Stimulated activated CD4-positive, alpha-beta T cell treated with anti-CD3 and anti-CD28 coated beads, Interleukin-4, amount 100 ng/mL, for 48 hours (primary cell): ENCODE measurements around the gene CEACAM7.
"Not testable (repeated sequence)": the region's sequence is repeated elsewhere in the genome, so short reads cannot be mapped to it uniquely, and the experiment has no call there.

Experiments
- DNase-seq, 2 donors: peaks; one replicate each; pipeline ENCODE4 v3.0.0-alpha.2; 2020; ENCODE audit warnings: low read depth in 2 of 2

Gene CEACAM7

GRCh38 chr19:41656756-41657155 is 31.3 kb downstream of the CEACAM7 start:
- not testable (repeated sequence) for DNase-seq

- DNase-seq: no peak
These were observed 35.8 kb downstream of the CEACAM7 start for GRCh38 chr19:41652250-41652649.

GRCh38 chr19:41649827-41650226 is 38.2 kb downstream of the CEACAM7 start:
- no peak for DNase-seq

GRCh38 chr19:41646589-41647204 is 41.4 kb downstream of the CEACAM7 start:
- DNase-seq: peak; percentile 55 to 74

DNA sequence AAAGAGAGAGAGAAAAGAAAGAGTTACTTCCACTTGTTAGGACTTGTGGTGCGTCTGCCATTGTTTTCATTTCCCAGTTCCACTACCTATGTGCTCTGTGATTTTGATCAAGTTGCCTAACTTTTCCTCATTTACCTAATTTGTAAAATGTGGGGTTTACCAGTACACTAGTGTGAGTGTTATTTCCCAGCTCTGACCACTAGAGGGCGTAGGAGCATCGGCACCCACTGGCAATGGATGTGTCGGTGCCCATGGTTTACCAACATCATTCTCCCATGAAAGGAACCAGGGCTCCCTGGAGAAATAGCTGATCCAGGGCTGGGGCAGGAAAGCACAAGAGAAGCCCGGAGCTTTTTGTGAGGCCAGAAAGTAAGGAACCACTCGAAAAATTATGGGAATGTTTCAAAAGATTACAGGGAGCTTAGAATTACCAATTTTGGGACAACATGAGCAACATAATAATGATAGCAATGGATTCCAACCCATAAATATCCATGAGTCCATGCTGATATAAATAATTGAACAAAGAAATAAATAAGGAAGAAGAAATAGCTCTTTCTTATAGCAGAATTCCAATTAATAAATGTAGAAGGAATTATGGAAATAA is 46.1 kb downstream of the CEACAM7 start:
- DNase-seq: peak; percentile 59 to 62

GRCh38 chr19:41638641-41639081 is 49.4 kb downstream of the CEACAM7 start:
- DNase-seq: no peak

DNA sequence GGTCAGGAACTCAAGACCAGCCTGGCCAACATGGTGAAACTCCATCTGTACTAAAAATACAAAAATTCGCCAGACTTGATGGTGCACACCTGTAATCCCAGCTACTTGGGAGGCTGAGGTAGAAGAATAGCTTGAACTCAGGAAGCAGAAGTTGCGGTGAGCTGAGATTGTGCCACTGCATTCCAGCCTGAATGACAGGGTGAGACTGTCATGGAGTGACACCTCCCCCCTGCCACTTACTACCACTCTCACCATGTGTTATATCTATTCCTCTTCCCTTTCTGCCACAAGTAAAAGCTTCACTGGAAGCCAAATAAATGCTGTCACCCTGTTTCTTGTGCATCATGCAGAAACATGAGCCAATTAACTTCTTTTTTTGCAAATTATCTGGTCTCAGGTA is 50.6 kb downstream of the CEACAM7 start:
- DNase-seq: no peak

DNA sequence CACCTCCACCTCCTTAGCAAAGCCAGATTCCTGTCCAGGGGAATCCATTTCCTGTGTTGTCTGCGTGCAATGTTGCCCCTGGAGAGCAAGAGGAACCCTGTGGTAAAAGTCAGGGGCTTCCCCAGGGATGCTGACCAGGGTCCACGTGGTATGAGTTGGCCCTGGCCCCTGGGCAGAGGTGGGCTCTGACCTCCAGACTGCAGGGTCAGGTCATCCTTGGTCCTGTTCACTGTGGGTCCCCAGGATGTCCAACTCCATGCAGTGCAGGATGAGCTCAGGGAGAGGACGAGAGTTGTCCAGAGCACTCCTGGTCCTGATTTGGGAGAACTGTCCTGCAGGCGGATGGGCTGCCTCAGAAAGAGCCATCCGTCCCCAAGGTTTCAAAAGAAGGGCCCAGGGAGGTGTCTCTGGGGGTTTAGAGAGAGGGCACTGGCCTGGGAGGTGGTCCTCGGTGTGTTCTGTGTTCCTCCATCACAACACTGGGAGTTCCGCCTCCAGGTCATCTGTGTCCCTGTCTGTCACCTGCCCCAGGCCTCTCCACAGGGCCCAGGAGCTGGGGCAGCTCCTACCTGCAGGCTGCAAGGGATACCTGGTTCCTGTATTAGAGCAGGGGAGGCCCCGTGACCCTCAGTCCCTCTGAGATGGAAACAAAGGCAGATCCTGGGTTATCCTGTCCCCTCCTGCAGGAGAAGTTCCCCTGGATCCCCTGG is 59.9 kb downstream of the CEACAM7 start:
- no peak for DNase-seq

DNA sequence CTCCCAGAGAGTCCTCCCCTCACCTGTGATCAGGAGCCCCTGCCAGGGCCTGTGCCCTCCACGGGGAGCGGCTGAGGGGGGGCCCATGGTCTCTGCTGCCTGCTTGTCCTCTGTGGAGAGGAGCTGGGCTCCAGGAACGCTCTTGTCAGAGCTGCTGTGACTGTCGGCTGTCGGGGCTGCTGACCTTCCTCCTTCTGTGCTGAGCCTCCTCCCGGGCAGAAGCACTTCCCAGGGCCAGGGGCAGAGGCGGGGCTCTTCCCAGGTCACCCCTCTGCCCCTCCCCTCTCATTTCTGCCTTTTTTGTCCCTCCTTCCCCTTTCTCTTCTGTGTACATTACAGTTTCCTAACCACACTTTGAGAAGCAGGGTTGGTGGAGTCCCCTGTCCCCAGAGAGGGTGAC is 61.2 kb downstream of the CEACAM7 start, which contains the start of gene CEACAM4:
Gene CEACAM4, minus strand, starts transcription at position 198 of the 400 bp plus-strand sequence. Its CDS starts 111 bp downstream, at position 87.
- no peak for DNase-seq

DNA sequence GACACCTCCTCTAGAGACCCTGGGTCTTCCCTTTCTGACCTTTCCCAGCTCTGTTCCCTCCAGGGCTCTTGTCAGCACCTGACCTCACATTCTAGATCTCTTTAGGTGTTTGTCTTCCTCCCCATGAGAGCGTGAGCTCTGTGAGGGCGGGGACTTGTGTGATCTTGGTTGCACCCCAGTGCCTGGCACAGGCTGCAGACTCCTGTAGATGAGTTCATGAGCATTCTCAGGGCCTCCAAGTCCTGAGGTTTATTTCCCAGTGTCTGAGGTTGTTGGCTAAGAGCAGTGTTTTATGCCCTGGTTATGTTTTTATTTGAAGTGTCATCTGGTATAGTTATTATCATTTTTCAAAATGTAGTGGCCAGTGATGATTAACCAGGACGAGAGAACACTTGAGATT is 61.8 kb downstream of the CEACAM7 start:
- no peak for DNase-seq

- DNase-seq: no peak
These were observed 63.1 kb downstream of the CEACAM7 start for GRCh38 chr19:41624937-41625336.

GRCh38 chr19:41624515-41624914 is 63.6 kb downstream of the CEACAM7 start:
- no peak for DNase-seq

DNA sequence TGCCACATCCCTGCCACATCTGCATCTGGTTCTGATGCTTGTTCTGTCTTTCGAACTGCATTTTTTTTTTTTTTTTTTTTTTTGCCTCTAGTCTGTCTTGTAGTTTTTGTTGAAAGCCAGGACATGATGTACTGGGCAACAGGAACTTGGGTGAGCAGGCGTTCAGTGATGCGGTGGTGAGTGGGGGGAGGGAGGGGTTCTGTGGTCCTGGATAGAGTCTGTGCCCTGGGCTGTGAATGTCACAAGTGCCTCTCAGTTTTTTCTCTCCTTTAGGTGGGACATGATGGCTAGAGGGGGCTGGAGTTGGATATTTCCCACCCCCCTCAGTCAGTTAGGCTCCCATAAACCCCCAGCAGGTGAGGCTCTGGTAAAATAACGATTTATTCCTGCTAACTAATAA is 64.7 kb downstream of the CEACAM7 start:
- DNase-seq: no peak
